Keratinocyte (primary cell): Measurements from ENCODE around the gene TMTC2. TPM values are rescaled to one million over a fixed set of nuclear protein-coding genes. Genes with fewer than 3 reads are reported as not detected.
"Not testable (repeated sequence)": the region's sequence is repeated elsewhere in the genome, so short reads cannot be mapped to it uniquely, and the experiment has no call there.

Source experiments
- DNase-seq: peaks from one replicate; pipeline ENCODE4 v3.0.0-alpha.2; 2011; ENCODE audit warnings: low read depth, missing footprints, low spot score
- FAIRE-seq: peaks from 2 replicates; lab custom pipeline; 2011; peaks lifted over from hg19 to GRCh38; lab: Jason Lieb, UNC
- H2AFZ ChIP-seq: 2 replicates; pipeline ENCODE4 v1.6.0; 2012; ENCODE audit warnings: low read length, control low read depth, inconsistent platforms; ENCODE audit not compliant: control insufficient read depth
- H3K27ac ChIP-seq: 2 replicates; pipeline ENCODE4 v1.5.1; 2011; ENCODE audit warnings: low read length; ENCODE audit not compliant: control insufficient read depth, insufficient read depth
- H3K27me3 ChIP-seq: 3 replicates; pipeline ENCODE4 v1.6.0; 2011; ENCODE audit warnings: low read length; ENCODE audit not compliant: control insufficient read depth, insufficient read depth; ENCODE audit errors: extremely low read depth
- H3K36me3 ChIP-seq, 2 experiments: 2 replicates in 1 of 2; 3 replicates in 1 of 2; pipeline ENCODE4 v1.5.1; 2011; ENCODE audit warnings: low read length in 2 of 2, mild to moderate bottlenecking in 1 of 2; ENCODE audit not compliant: control insufficient read depth in 2 of 2, insufficient read depth in 2 of 2; ENCODE audit errors: extremely low read depth in 1 of 2
- H3K4me1 ChIP-seq: 3 replicates; pipeline ENCODE4 v1.5.1; 2011; ENCODE audit warnings: low read length; ENCODE audit not compliant: control insufficient read depth, insufficient read depth; ENCODE audit errors: extremely low read depth
- H3K4me2 ChIP-seq: 3 replicates; pipeline ENCODE4 v1.6.0; 2011; ENCODE audit warnings: low read depth, low read length; ENCODE audit not compliant: control insufficient read depth, insufficient read depth; ENCODE audit errors: extremely low read depth
- H3K4me3 ChIP-seq, 3 experiments: fragments of 200-600 bp in 1 of 3; sonication (generic) in 1 of 3; 2 replicates in 2 of 3; 3 replicates in 1 of 3; pipeline ENCODE4 v1.5.1; 2011 to 2016; ENCODE audit warnings: low read length in 3 of 3, mild to moderate bottlenecking in 3 of 3, control low read depth in 2 of 3, inconsistent platforms in 1 of 3, low read depth in 1 of 3, mixed read lengths in 1 of 3, mixed run types in 1 of 3, moderate library complexity in 1 of 3; ENCODE audit not compliant: control insufficient read depth in 2 of 3, insufficient read depth in 2 of 3; ENCODE audit errors: extremely low read depth in 1 of 3
- H3K79me2 ChIP-seq: 2 replicates; pipeline ENCODE4 v1.6.0; 2012; ENCODE audit warnings: low read length; ENCODE audit not compliant: control insufficient read depth, insufficient read depth
- H3K9ac ChIP-seq: 3 replicates; pipeline ENCODE4 v1.6.0; 2011; ENCODE audit warnings: low read length; ENCODE audit not compliant: control insufficient read depth, insufficient read depth; ENCODE audit errors: extremely low read depth
- H3K9me1 ChIP-seq: 3 replicates; pipeline ENCODE4 v1.6.0; 2011; ENCODE audit warnings: low read length; ENCODE audit not compliant: control insufficient read depth, insufficient read depth; ENCODE audit errors: extremely low read depth
- H3K9me3 ChIP-seq: 2 replicates; pipeline ENCODE4 v1.5.1; 2012; ENCODE audit warnings: low read depth, low read length; ENCODE audit not compliant: control insufficient read depth
- H4K20me1 ChIP-seq: 3 replicates; pipeline ENCODE4 v1.6.0; 2011; ENCODE audit warnings: low read length; ENCODE audit not compliant: control insufficient read depth, insufficient read depth; ENCODE audit errors: extremely low read depth
- EZH2 ChIP-seq: IDR thresholded peaks from one replicate; pipeline ENCODE4 v1.6.1; 2012; ENCODE audit warnings: inconsistent platforms, mild to moderate bottlenecking, low read length, moderate library complexity
- dilution Hi-C: fragments of 300-500 bp; cut with MboI; formaldehyde crosslinking; loops from one replicate; pipeline ENCODE4 v1.7.0; 2020; ENCODE audit warnings: low sequenced_read_pairs; ENCODE audit not compliant: extremely low pct_ligation_motif_present
- polyA plus RNA-seq, 5 experiments: library from polyadenylated mRNA; depleted of rRNA in 3 of 5; stranded (reverse) in 3 of 5; stranded (forward) in 1 of 5; unstranded in 1 of 5; fragments of >200 nt; gene quantifications; 1 replicate in 1 of 5; 2 replicates in 3 of 5; 3 replicates in 1 of 5; pipeline versions ENCODE4 v1.2.1 to v1.2.3, GENCODE V29; 2011 to 2012; ENCODE audit warnings: missing spikeins in 2 of 5, low read depth in 1 of 5, low replicate concordance in 1 of 5
- TF ChIP-seq, protein P1 (sequence below), 3 experiments: IDR thresholded peaks in 1 of 3; conservative IDR thresholded peaks in 1 of 3; optimal IDR thresholded peaks in 1 of 3; 2 replicates in 2 of 3; 3 replicates in 1 of 3; pipeline versions ENCODE3 to v1.5.1; 2011; ENCODE audit warnings: low read length in 3 of 3, mild to moderate bottlenecking in 3 of 3, moderate library complexity in 2 of 3, control low read depth in 1 of 3, inconsistent platforms in 1 of 3; ENCODE audit not compliant: insufficient read depth in 2 of 3; ENCODE audit errors: extremely low read depth in 1 of 3

Gene TMTC2
- polyA plus RNA-seq, 1 donor (not counting 4 experiments of a cell fraction or from before 2014, with no cell fraction given): 3.8 TPM

DNA sequence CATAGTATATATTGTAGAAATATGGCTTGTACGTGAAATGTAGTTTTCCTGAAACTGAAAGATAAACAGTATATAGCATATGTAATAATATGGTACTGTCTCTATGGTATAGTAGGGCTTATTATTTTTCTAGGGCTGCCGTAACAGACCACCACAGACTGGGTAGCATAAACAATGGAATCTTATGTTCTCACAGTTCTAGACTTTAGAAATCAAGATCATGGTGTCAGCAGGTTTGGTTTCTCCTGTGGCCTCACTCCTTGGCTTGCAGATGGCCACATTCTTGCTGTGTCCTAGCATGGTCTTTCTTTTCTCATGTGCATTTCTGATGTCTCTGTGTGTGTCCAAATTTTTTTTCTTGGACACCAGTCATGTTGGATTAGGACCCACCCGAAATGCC, 155.8 kb downstream of the TMTC2 start:
- Histone ChIP-seq H3K27ac (no peak overlapping the region), H3K9me3 (no peaks in the 10 kb centered on the region), H3K9ac (no peak overlapping the region), H3K9me1 (no peaks in the 10 kb centered on the region), H3K79me2 (no peaks in the 10 kb centered on the region), H4K20me1 (no peaks in the 10 kb centered on the region), H3K4me1 (no peaks in the 10 kb centered on the region), H3K27me3 (no peaks in the 10 kb centered on the region), H3K4me3 (no peak overlapping the region), H2AFZ (no peak overlapping the region), H3K36me3 (no peaks in the 10 kb centered on the region), H3K4me2 (no peak overlapping the region)
- FAIRE-seq (no peak), DNase-seq (no peak)
- TF ChIP-seq, protein P1, sequence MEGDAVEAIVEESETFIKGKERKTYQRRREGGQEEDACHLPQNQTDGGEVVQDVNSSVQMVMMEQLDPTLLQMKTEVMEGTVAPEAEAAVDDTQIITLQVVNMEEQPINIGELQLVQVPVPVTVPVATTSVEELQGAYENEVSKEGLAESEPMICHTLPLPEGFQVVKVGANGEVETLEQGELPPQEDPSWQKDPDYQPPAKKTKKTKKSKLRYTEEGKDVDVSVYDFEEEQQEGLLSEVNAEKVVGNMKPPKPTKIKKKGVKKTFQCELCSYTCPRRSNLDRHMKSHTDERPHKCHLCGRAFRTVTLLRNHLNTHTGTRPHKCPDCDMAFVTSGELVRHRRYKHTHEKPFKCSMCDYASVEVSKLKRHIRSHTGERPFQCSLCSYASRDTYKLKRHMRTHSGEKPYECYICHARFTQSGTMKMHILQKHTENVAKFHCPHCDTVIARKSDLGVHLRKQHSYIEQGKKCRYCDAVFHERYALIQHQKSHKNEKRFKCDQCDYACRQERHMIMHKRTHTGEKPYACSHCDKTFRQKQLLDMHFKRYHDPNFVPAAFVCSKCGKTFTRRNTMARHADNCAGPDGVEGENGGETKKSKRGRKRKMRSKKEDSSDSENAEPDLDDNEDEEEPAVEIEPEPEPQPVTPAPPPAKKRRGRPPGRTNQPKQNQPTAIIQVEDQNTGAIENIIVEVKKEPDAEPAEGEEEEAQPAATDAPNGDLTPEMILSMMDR (optimal IDR thresholded peaks at IDR 0.05 in 1 of 3, IDR thresholded peaks at IDR 0.05 in 1 of 3, conservative IDR thresholded peaks at IDR 0.05 in 1 of 3; ENCODE audit: extremely low read depth in 1 of 3, insufficient read depth in 2 of 3, low read length in 3 of 3): no peak
- TF ChIP-seq EZH2: no peak
- dilution Hi-C loops: no loop called here

DNA sequence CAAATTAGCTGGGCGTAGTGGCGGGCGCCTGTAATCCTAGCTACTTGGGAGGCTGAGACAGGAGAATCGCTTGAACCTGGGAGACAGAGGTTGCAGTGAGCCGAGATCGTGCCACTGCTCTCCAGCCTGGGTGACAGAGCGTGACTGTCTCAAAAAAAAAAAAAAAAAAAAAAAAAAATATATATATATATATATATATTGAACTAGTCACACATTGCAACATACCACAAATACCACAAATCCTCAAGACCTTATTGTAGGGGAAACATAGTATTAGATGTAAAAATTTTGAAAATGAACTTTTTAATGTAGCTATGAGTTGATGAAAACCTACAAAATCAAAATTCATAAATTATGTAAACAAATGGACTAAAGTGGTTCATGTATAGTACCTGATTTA, 158.4 kb downstream of the TMTC2 start:
- FAIRE-seq, H2AFZ ChIP-seq, H3K9ac ChIP-seq, DNase-seq, H3K27me3 ChIP-seq, H3K36me3 ChIP-seq, H4K20me1 ChIP-seq, dilution Hi-C loops, H3K4me1 ChIP-seq, H3K4me2 ChIP-seq, H3K9me1 ChIP-seq, H3K79me2 ChIP-seq, H3K4me3 ChIP-seq, H3K9me3 ChIP-seq, H3K27ac ChIP-seq: not testable (repeated sequence)

DNA sequence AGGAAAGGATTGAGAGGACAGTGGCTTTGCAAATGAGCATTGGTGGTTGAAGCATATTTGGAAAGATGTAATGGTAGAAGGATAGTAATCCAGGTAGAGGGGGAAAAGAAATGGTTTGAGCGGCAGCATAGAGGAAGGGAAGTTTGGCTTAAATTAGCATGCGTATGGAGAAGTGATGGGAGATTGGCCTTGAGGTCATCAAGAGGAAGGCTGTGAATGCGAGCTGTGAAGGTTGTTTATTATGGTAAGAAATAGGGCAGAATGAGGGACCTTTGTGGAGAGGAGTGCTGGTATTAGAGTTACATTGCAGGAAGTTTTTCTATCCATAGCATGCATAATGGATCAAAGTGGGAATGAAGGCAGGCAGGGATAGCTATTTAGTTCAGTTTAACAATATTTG, 162.1 kb downstream of the TMTC2 start:
- Histone ChIP-seq H3K27me3 (no peaks in the 10 kb centered on the region), H3K9me1 (no peaks in the 10 kb centered on the region), H3K27ac (no peak overlapping the region), H4K20me1 (no peaks in the 10 kb centered on the region), H3K4me3 (no peak overlapping the region), H3K4me2 (no peak overlapping the region), H3K79me2 (no peaks in the 10 kb centered on the region), H3K4me1 (no peaks in the 10 kb centered on the region), H2AFZ (no peak overlapping the region), H3K9ac (no peak overlapping the region), H3K9me3 (no peaks in the 10 kb centered on the region), H3K36me3 (no peaks in the 10 kb centered on the region)
- DNase-seq (no peak), FAIRE-seq (no peak)
- dilution Hi-C loops: no loop called here
- TF ChIP-seq, protein P1 (optimal IDR thresholded peaks at IDR 0.05 in 1 of 3, IDR thresholded peaks at IDR 0.05 in 1 of 3, conservative IDR thresholded peaks at IDR 0.05 in 1 of 3; ENCODE audit: extremely low read depth in 1 of 3, insufficient read depth in 2 of 3, low read length in 3 of 3): no peak
- no peak for TF ChIP-seq EZH2
